ENCODE results near the gene SCN3B.

DNA sequence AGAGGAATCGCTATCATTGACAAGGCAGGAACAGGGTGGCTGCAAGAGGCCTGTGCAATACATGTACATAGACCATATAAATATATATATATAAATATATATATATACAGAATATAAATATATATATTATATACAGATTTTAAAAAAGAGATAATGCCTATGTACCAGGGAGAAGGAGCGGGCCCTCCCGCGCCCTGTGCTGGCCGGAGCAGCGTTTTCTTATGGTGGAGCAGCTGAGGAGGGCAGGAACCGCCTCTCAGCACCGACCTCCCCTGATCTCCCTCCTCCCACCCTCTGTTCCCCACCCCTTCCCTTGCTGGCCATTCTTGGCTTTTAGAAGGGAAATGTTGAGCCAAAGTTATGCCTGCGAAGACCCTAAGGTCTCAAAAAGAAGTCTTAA, 31.8 kb downstream of the SCN3B start:
- TF ChIP-seq POLR2A (IDR thresholded peaks at IDR 0.05) = no peak
- no peak for TF ChIP-seq CTCF (IDR thresholded peaks at IDR 0.05)
- no peak for TF ChIP-seq EP300 (IDR thresholded peaks at IDR 0.05; ENCODE audit: low read depth)
- no peak for TF ChIP-seq POLR2AphosphoS5 (IDR thresholded peaks at IDR 0.05)
